Suppressor macrophage treated with lipopolysaccharide for 1 hour (primary cell): ENCODE data around the gene NDE1.
"Not testable (repeated sequence)": the region's sequence is repeated elsewhere in the genome, so short reads cannot be mapped to it uniquely, and the experiment has no call there.

Experiments used
- DNase-seq, 3 donors: peaks; one replicate each; pipeline ENCODE4 v3.0.0-alpha.2; 2020 to 2022

The NDE1 gene

DNA sequence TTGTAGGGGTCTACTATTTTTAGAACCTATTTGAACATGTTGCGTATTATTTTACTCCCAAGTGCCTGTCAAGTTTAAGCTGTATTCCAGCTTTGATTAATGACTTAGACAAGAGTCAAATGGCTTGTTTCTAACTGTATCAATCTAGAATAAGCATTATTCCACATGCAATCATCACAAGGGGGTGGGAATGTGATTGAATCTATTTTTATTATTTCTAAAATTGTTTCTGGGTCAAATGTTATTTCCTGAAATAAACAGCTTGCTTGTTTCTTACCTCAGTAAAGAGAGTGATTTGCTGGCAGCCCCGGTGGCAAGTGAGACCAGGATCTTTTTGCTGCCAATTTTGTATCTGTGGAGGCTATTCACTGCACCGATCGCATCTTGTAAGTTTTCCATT is 28.6 kb upstream of the NDE1 start:
- no peak for DNase-seq

DNA sequence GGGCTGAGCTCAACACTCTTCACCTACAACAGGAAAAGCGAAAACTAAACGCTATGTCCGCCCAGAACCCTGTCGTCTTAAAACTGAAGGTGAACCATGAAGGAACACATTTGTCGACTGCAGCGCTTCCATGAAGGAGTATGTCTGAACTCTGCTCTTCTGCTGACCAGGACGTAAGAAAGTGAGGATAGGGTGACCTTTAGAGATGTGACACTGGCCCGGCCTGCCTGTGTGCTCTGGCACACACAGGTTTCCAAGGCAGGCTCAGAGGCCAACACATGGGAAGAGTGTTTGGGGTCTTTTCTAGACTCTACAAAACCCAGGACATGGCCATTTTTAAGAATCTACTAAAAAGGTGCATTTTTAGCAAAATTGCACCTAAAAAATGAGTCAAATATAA is 28.2 kb upstream of the NDE1 start:
- no peak for DNase-seq

DNA sequence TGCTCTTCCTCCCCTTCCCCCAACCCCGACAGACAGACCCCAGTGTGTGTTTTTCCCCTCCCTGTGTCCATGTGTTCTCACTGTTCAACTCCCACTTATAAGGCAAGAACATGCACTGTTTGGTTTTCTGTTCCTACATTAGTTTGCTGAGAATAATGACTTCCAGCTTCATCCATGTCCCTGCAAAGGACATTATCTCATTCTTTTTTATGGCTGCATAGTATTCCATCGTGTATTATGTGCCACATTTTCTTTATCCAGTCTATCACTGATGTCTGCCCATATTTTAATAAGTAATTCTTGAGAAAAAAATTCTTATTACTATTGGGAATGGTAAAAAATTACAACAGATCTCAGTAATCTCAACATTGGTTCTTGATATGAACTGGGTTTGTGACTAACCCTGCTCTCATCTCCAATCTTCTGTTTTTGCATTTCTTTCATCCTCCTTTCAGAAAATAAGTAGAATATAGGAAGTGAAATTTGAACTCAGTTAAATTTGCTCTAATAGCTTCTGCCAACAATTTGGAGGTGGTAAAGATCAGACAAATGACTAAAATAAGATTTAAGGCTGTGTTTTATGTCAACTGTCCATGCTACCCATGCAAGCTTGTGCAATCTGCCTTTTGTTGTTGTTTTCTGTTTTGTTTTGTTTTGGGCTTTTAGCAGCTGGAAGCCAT is 18.2 kb upstream of the NDE1 start:
- no peak for DNase-seq

DNA sequence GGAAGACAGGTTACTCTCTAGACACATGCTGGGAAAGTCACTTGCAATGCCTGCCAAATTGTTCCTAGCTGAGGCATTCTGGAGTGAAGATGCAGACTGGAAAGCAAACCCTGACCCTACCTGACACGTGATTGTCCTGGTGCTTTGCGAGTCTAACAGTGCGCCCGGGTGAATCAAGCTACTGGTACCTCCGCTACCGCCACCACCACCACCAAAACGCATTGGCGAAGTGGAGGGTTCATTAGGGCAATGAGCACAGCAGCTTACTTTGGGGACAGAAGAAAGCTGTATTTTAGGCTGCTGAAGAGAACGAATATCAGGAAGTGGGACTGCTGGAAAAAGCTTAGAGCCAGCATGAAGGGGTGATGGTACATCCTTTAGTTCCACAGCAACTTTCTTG is 14.1 kb upstream of the NDE1 start:
- DNase-seq, result no peak

GRCh38 chr16:15636392-15636873 is 13.6 kb upstream of the NDE1 start:
- peak; percentile 35 to 51 (median 42) for DNase-seq

DNA sequence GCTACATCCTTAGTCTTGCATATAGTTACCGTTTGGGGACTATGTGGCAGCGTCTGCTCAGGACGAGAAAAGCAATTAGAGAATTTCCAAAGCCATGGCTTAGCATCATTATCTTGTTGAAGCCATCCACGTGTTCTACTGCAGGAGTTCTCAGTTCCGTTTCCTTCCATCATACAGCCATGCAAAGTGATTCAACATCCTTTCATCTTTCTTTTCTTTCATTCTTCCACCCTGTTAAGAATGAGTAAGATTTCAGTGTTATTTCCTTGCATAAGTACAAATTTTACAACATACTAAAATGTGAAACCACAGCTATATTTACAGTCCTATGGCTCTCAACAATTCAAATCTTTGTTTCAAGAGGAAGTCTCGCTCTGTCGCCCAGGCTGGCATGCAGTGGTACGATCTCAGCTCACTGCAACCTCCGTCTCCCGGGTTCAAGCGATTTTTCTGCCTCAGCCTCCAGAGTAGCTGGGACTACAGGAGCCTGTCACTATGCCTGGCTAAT is 10.9 kb upstream of the NDE1 start:
- peak in 2 of 3 donors; percentile 30 to 31 for DNase-seq

DNA sequence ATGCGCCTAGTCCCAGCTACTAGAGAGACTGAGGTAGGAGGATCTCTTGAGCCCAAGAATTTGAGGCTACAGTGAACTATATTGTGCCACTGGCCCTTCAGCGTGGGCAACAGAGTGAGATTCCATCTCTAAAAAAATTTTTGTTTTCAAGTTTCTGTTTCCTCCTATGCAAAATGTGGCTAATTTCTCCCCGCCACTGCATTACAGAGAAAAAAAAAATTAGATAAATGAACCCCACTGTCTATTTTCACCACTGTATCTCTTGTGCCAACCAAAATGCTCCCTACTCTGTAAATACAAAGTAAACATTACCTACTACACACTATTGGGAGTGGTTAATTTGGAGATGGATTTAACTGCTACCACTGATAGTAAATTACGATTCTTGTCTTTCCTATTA is 9.1 kb upstream of the NDE1 start:
- no peak for DNase-seq

DNA sequence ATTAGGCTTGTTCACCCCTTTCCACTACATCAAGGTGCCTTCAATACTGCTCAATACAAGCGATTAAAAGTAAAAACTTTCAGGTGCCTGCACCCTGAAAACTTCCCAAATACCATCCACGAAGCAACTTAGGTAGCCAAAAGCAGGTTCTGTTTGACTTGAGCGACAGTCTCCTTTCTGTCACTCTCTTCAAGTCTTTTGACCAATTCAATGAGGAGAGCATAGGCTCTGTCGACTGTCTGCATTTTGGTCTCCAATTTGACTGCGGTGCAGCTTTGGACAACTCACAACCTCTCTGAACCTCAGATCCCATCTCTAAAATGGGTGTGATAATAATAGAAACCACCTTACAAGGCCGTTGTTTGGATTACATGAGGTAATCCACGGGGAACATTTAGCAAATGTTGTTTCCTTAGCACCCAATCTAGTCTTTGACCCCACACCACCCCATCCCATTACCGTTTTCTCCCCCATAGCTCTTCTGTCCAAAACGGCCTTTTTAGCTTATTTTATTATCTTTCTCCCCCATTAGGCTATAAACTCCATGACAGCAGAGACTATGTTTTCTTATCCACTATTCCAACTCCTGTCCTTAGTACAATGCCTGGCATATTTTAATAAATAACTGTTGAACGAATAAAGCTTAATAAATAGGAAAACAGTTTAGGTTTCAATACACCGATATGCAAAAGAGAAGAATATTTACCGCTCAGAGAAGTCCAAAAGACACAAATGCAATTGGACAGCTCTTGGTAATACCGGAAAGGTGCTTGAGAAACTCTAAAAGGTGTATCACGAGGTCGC is 8.1 kb upstream of the NDE1 start:
- no peak for DNase-seq

- peak; percentile 62 to 81 (median 74) for DNase-seq
Observed at GRCh38 chr16:15642557-15643047, 7.4 kb upstream of the NDE1 start.

DNA sequence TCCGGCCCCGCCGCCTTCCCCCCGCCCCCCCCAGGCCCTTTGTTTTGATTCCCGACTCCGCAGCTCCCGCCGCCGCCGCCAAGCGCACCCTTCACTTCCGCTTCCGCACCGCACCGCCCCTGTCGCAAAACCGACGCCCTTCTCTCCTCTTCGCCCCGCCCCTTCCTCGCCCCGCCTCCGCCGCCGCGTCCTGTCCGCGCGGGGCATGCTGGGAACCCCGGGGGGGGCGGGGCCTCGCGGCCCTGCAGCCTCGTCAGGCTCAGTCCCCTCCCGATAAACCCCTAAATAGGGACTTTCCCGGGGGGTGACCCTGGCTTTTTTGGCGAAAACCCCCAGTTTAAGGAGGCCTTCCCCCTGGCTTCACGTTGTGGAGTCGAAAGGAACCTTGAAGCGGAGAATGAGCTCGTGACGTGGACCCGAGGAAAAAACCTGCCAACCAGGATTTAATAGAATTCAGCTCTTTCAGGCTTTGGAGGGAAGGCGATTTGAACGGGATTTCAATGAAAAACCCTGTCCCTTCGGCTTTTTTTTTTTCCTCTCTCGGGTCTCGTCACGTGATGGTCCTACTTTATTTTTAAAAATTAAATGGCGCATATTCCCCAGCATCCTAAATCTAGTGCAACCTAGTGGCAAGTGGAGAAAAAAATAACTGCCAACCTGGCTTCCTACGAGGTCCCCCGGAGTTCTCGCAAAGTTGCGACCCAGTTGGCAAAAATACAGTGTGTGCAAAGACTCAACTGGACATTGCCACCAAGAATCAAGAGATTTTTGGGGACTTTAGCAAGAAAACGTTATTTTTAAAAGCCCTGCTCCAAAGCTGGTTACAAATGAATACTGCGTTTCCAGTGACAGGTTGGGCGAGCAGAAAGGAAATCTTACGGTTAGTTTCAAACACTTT is 6.7 kb upstream of the NDE1 start, which contains the start of gene MARF1:
Gene MARF1, minus strand, starts transcription at position 107 of the 898 bp plus-strand sequence. CDS start 3,921 bp downstream, outside the sequence.
- DNase-seq, result peak; percentile 99 to 100 (median 100)

DNA sequence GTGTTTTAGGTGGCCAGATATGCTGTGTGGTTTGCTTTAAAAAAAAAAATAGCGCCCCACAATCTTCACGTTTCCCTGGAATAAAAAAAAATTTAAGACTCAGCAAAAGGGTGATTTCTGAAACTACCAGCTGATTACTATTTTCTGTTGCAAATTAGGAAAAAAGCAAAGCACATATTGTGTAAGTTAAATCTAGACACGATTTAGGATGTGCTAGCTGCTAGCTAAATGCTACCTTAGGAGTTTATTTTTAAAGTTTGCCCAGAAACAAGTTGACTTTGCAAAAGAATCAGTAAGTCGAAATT is 6.1 kb upstream of the NDE1 start:
- peak in 2 of 3 donors; percentile 34 to 52 for DNase-seq

DNA sequence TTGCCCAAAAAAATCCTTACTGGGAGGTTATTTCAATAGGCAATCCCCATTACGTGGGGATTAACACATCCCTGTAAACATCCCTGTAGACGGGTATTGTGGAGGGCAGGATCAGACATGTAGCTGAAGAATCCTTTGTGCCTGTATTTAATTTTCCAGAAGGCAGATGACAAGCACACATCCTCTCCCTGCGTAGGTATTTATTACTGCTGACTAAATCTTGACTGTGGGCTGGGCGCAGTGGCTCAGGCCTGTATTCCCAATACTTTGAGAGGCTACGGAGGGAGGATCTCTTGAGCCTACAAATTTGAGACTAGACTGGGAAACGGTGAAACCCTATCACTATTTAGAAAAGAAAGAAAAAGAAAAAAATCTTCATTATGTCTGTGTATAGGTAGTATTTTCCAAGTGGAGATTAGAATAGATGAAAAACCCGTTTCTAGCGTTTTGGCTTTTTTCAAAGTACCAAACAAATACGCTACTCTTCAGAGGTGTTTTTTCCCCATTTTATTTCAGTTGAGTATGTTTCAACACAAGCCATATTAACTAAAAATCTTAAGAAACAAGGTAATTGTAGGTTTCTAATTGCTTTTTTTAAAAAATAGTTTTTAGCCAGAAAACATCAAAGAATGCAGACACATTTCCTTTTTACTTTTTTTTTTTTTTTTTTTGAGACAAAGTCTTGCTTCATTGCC is 5.6 kb upstream of the NDE1 start:
- peak in 1 of 3 donors; percentile 27 for DNase-seq

DNA sequence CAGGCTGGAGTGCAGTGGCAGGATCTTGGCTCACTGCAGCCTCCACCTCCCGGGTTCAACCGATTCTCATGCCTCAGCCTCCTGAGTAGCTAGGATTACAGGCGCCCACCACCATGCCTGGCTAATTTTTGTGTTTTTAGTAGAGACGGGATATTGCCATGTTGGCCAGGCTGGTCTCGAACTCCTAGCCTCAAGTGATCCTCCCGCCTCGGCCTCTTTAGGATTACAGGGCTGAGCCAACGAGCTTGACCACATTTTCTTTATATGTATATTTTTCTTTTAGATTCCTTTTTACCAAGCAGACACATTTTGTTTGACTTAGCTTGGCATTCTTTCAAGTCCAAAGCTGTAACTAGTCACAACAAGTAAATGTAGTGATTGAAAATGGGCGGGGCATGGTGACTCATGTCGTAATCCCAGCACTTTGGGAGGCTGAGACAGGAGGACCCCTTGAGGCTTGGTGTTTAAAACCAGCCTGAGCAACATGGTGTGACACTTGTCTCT is 5.0 kb upstream of the NDE1 start:
- peak; percentile 52 to 61 (median 60) for DNase-seq

DNA sequence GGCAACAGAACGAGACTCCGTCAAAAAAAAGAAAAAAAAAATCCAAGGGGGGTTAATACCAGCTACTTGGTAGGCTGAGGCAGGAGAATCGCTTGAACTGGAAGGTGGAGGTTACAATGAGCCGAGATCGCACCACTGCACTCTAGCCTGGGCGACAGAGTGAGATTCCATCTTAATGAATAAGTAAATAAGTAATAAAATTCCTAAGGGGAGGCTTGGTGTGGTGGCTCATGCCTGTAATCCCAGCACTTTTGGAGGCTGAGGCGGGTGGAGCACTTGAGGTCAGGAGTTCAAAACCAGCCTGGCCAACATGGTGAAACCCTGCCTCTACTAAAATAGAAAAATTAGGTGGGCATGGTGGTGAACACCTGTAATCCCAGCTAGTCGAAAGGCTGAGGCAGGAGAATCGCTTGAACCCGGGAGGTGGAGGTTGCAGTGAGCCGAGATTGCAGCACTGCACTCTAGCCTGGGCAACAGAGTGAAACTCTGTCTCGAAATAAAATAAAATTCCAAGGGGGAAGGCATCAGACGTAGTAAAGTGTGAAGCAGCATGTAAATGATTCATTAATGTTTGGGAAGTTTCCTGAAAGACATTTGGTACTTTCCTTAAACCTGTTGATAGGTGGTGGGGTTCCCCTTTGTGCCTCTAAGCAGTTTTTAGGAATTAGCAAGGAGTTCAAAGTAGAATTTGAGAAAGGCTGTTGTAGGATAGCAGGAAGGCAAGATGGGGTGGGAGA is 3.3 kb upstream of the NDE1 start:
- peak; percentile 57 to 73 (median 65) for DNase-seq

DNA sequence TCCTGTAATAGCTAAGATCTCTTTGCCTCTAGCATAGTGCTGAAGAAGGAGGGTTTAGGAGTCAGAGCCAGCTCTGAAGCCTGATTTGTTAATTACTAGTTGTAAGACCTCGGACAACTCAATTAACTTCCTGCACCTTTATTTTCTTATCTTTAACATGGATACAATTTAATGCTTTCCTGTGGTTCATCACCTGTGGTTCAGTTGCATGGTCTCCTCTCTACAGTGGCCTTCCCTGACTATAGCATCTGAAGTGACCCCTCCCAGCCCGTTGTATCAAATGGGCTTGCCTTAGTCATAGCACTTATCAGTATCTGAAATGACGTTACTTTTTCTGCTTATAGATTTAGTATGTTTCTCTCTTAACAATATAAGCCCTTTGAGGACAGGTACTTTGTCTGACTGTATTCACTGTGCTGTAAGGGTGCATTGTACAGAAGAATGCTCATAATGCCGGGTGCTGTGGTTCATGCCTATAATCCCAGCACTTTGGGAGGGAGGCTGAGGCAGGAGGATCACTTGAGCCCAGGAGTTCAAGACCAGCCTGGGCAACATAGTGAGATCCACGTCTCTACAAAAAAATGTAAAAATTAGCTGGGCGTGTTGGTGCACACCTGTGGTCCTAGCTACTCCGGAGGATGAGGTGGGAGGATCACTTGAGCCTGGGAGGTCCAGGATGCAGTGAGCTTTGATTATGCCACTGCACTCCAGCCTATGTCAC is 2.6 kb upstream of the NDE1 start:
- no peak for DNase-seq

DNA sequence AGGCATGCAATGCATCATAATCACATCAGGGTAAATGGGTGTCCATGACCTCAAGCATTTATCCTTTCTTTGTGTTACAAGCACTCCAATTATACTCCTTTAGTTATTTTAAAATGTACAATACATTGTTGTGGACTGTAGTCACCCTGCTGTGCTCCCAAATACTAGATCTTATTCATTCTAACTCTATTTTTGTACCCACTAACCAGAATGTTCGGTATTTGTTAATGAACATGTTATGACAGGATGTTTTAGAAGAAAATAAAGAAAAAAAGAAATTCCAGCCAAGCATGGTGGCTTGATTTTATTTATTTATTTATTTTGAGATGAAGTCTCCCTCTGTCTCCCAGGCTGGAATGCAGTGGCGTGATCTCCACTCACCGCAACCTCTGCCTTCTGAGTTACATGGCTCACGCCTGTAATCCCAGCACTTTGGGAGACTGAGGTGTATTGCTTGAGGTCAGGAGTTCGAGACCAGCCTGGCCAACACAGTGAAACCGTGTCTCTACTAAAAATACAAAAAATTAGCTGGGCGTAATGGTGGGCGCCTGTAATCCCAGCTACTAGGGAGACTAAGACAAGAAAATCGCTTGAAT is 1.8 kb upstream of the NDE1 start:
- DNase-seq, result no peak

DNA sequence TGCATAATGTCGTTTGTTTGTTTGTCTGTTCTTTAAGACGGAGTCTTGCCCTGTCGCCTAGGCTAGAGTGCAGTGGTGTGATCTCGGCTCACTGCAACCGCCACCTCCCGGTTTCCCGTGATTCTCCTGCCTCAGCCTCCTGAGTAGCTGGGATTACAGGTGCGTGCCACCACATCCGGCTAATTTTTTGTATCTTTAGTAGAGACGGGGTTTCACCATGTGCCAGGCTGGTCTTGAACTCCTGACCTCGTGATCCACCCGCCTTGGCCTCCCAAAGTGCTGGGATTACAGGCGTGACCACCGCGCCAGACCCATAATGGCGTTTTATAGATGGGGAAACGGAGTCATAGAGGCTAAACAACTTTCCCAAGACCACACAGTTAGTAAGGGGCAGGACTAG is 734 bp upstream of the NDE1 start:
- not testable (repeated sequence) for DNase-seq

GRCh38 chr16:15649727-15650018 is 372 bp upstream of the NDE1 start:
- DNase-seq, result no peak

DNA sequence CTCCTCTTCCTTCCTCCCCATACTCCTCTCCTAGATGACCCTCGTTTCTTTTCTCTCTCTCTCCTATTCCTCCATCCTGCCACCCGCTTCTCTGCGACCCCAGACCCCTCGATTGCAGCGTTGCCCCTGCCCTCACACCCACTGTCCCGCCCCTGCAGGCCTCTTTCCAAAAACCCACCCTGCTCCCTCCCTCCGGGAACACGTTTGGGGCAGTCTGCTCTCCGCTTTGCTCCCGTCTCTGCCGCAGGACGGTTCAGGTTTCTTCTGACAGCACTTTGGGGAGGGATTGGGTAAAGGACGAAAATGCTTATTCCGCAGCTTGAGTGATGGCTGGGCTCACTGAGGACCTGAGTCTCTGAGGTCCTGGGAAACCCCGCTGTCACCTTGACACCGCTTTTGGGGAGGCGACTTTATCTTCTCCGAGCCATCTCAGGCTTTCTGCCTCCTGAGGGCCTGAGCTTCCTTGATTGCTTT is 690 bp downstream of the NDE1 start:
- DNase-seq, result peak in 1 of 3 donors; percentile 33
